ENCODE measurements around the gene MFAP2.
A peak's percentile ranks its signal among the peaks of the same experiment; 100 is the strongest.

MFAP2 gene

DNA sequence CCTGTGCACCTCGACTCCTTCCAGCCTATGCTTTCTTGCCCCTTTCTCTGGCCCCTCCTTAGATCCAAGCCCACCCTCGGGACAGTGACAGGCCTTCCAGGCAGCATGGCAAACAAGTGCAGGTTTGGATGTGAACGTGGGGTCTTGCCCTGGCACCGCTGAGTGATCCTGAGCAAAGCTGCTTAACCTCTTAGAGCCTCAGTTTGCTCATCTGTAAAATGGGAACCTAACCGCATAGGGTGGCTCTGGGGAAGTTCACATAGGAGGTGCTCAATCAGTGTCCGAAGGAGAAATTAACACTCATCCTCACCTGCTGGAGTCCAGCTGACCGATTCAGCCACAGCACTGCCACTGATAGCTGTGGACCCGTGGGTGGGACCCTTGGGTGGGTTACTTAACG, 7.2 kb downstream of the MFAP2 start:
- ATAC-seq, result no peak
- TF ChIP-seq ZC3H10 (CRISPR knock-in tag; IDR thresholded peaks at IDR 0.05) (no peak), SNAI2 (CRISPR knock-in tag; IDR thresholded peaks at IDR 0.05) (no peak)
- TF ChIP-seq, protein P1, sequence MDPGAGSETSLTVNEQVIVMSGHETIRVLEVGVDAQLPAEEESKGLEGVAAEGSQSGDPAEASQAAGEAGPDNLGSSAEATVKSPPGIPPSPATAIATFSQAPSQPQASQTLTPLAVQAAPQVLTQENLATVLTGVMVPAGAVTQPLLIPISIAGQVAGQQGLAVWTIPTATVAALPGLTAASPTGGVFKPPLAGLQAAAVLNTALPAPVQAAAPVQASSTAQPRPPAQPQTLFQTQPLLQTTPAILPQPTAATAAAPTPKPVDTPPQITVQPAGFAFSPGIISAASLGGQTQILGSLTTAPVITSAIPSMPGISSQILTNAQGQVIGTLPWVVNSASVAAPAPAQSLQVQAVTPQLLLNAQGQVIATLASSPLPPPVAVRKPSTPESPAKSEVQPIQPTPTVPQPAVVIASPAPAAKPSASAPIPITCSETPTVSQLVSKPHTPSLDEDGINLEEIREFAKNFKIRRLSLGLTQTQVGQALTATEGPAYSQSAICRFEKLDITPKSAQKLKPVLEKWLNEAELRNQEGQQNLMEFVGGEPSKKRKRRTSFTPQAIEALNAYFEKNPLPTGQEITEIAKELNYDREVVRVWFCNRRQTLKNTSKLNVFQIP (CRISPR knock-in tag; IDR thresholded peaks at IDR 0.05; ENCODE audit: borderline replicate concordance, low read depth), result no peak

DNA sequence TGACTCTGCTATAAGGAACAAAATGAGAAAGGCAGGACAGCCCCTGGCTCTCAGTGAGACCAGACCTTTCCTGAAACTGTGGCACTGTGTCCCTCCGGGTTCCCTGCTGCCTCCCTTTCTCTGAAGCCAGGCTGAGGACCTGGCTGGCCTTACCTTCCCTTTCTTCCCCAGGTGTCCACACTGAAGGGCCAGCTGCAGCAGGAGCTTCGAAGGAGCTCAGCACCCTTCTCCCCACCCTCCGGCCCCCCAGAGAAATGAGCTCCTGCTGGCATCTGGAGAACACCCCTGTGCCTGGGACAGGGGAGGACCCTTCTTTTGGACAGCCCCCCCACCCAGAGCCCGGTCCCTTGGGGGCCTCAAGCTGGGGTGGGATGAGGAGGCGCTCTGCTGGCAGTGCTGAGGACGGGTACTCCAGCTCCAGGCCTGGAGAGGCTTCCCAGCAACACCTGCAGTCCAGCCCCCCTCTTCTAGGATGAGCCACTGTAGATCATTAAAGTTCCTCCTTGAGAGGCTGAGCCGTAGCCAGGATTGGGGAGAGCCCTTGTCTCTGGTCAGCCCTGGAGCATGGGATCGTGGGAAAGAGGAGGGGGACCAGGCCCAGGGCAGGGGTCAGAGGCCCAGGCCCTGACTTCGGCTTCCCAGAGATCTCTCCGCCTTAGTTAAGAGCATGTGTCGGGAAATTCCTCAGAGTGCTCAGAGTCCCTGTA, 8.1 kb downstream of the MFAP2 start:
- no peak for ATAC-seq
- TF ChIP-seq ZC3H10 (CRISPR knock-in tag; IDR thresholded peaks at IDR 0.05), result no peak
- no peak for TF ChIP-seq ISL1 (CRISPR knock-in tag; IDR thresholded peaks at IDR 0.05)
- no peak for TF ChIP-seq ARNTL (CRISPR knock-in tag; IDR thresholded peaks at IDR 0.05; ENCODE audit: borderline replicate concordance, low read depth)
- TF ChIP-seq ESRRG (CRISPR knock-in tag; IDR thresholded peaks at IDR 0.05), result no peak
- no peak for TF ChIP-seq PPARA (CRISPR knock-in tag; IDR thresholded peaks at IDR 0.05; ENCODE audit: borderline replicate concordance)
- no peak for TF ChIP-seq ZNF8 (CRISPR knock-in tag; IDR thresholded peaks at IDR 0.05)
- no peak for TF ChIP-seq SNAI2 (CRISPR knock-in tag; IDR thresholded peaks at IDR 0.05)
- no peak for TF ChIP-seq TOX (CRISPR knock-in tag; IDR thresholded peaks at IDR 0.05; ENCODE audit: borderline replicate concordance)
- TF ChIP-seq OSR1 (CRISPR knock-in tag; IDR thresholded peaks at IDR 0.05), result no peak
- TF ChIP-seq, protein P2, sequence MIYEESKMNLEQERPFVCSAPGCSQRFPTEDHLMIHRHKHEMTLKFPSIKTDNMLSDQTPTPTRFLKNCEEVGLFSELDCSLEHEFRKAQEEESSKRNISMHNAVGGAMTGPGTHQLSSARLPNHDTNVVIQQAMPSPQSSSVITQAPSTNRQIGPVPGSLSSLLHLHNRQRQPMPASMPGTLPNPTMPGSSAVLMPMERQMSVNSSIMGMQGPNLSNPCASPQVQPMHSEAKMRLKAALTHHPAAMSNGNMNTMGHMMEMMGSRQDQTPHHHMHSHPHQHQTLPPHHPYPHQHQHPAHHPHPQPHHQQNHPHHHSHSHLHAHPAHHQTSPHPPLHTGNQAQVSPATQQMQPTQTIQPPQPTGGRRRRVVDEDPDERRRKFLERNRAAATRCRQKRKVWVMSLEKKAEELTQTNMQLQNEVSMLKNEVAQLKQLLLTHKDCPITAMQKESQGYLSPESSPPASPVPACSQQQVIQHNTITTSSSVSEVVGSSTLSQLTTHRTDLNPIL (CRISPR knock-in tag; IDR thresholded peaks at IDR 0.05; ENCODE audit: low read depth), result no peak
- TF ChIP-seq ZNF70 (CRISPR knock-in tag; IDR thresholded peaks at IDR 0.05), result no peak
- TF ChIP-seq BACH2 (CRISPR knock-in tag; IDR thresholded peaks at IDR 0.05; ENCODE audit: borderline replicate concordance), result no peak

DNA sequence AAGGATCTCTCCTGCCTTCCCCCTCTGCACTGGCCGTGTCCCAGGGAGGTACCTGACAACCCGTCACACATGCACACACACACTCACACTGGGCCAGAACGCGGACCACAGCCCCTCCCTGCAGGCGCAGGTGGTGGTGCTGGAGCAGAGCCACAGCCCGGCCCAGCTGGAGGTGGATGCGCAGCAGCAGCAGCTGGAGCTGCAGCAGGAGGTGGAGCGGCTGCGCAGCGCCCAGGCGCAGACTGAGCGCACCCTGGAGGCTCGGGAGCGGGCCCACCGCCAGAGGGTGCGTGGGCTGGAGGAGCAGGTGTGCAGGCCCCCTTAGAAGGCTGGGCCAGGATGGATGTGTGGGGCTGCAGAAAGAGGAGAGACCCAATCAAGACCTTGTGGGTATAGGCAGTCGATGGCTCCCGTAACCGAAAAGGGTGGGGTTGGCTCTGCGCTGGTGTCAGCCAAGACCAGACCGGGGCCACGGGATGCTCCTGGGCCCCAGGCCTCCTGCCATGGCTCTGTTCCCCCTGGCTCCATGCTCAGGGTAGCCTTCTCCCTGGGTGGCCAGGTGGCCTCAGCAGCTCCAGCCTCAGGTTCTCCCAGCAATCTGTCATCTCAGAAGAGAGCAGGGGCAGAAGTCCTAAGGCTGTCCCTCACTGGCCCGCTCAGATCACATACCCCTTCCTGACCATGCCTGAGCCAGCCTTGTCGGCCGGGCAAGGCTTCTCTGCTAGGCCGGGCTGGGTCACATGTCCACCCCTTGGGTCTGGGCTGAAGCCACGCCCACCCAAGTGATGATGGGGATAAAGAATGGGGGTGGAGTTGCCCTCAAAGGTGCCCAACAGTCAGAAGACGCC, 8.9 kb downstream of the MFAP2 start:
- TF ChIP-seq CSDC2 (CRISPR knock-in tag; IDR thresholded peaks at IDR 0.05) (no peak), ZFP30 (CRISPR knock-in tag; IDR thresholded peaks at IDR 0.05) (no peak), RARB (CRISPR knock-in tag; IDR thresholded peaks at IDR 0.05) (no peak), ESRRG (CRISPR knock-in tag; IDR thresholded peaks at IDR 0.05) (no peak), ZNF565 (CRISPR knock-in tag; conservative IDR thresholded peaks at IDR 0.05; ENCODE audit: low read depth) (no peak), OSR1 (CRISPR knock-in tag; IDR thresholded peaks at IDR 0.05) (no peak), TOX (CRISPR knock-in tag; IDR thresholded peaks at IDR 0.05; ENCODE audit: borderline replicate concordance) (no peak), PPARA (CRISPR knock-in tag; IDR thresholded peaks at IDR 0.05; ENCODE audit: borderline replicate concordance) (no peak), SNAI2 (CRISPR knock-in tag; IDR thresholded peaks at IDR 0.05) (no peak), ZNF70 (CRISPR knock-in tag; IDR thresholded peaks at IDR 0.05) (no peak), ZFP3 (CRISPR knock-in tag; IDR thresholded peaks at IDR 0.05) (no peak)
- TF ChIP-seq, protein P1 (CRISPR knock-in tag; IDR thresholded peaks at IDR 0.05; ENCODE audit: borderline replicate concordance, low read depth), result no peak
- TF ChIP-seq, protein P3, sequence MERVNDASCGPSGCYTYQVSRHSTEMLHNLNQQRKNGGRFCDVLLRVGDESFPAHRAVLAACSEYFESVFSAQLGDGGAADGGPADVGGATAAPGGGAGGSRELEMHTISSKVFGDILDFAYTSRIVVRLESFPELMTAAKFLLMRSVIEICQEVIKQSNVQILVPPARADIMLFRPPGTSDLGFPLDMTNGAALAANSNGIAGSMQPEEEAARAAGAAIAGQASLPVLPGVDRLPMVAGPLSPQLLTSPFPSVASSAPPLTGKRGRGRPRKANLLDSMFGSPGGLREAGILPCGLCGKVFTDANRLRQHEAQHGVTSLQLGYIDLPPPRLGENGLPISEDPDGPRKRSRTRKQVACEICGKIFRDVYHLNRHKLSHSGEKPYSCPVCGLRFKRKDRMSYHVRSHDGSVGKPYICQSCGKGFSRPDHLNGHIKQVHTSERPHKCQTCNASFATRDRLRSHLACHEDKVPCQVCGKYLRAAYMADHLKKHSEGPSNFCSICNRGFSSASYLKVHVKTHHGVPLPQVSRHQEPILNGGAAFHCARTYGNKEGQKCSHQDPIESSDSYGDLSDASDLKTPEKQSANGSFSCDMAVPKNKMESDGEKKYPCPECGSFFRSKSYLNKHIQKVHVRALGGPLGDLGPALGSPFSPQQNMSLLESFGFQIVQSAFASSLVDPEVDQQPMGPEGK (CRISPR knock-in tag; IDR thresholded peaks at IDR 0.05; ENCODE audit: borderline replicate concordance), result no peak
- TF ChIP-seq, protein P4, sequence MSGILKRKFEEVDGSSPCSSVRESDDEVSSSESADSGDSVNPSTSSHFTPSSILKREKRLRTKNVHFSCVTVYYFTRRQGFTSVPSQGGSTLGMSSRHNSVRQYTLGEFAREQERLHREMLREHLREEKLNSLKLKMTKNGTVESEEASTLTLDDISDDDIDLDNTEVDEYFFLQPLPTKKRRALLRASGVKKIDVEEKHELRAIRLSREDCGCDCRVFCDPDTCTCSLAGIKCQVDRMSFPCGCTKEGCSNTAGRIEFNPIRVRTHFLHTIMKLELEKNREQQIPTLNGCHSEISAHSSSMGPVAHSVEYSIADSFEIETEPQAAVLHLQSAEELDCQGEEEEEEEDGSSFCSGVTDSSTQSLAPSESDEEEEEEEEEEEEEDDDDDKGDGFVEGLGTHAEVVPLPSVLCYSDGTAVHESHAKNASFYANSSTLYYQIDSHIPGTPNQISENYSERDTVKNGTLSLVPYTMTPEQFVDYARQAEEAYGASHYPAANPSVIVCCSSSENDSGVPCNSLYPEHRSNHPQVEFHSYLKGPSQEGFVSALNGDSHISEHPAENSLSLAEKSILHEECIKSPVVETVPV (CRISPR knock-in tag; IDR thresholded peaks at IDR 0.05), result no peak
- peak; percentile 33 for ATAC-seq
